GM19463 (cell line): ENCODE results near the gene ADCY5.

Experiments used
- ATAC-seq: cut with Tn5 transposase; IDR thresholded peaks from one replicate; pipeline ENCODE4 v1.9.1; 2021; ENCODE audit warnings: mild to moderate bottlenecking, moderate library complexity; ENCODE audit not compliant: unreplicated experiment

Gene ADCY5

GRCh38 chr3:123312331-123313265 is 136.3 kb downstream of the ADCY5 start:
- ATAC-seq: no peak

DNA sequence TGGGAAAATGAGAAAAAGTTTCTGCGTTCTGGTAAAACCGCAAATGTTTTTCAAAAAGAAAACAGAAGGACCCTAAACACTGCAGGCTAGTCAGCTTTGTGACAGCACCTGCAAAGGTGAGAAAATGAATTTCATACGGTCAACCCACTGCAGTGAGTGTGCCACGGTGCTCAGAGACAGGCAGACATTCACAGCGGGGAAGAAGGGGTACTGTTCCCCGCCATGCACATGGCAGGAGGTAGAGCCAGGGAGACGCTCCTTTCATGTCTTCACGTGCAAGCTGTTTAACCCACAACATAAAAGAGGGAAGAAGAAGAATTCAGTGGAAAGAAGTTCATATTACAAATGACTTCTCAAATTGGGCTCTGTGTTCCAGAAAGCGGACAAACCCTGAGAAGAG is 137.7 kb downstream of the ADCY5 start:
- ATAC-seq: no peak

DNA sequence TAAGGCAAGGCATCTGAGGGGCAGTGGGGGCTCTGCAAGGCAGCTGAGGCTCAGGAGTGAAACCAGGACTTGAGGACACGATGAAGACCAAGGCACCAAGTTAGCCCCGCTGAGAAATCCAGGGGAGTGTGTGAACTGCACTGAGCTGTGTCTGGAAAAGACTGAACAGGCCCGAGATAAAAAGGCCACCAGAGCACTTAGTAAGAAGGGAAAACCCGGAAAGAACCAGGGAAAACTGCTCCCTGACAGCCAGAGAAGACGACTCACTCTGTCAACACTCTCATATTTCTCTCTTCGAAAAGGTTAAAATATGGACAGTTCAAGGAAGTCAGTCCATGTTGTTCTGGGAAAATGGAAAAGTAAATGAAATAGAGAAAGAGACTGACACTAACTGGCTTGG is 138.1 kb downstream of the ADCY5 start:
- ATAC-seq: no peak

DNA sequence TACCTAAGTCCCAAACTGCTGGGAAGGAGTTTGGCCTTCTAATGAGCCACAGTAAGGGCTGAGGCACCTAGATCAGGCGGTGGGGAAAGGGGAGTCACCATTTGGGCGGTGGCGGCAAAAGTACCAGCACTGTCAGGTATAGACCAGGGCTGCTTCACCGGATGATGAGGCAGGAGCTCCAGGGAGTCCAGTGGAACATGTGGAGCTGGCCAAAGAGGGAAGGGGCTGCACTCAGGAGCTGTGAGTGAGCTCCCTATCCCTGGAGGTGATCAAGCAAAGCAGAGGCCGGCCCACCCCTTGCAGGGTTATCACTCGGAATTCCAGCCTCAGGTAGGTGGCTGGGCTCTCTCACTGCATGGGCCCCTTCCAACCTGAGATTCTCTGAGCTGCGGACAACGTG is 138.7 kb downstream of the ADCY5 start:
- no peak for ATAC-seq

DNA sequence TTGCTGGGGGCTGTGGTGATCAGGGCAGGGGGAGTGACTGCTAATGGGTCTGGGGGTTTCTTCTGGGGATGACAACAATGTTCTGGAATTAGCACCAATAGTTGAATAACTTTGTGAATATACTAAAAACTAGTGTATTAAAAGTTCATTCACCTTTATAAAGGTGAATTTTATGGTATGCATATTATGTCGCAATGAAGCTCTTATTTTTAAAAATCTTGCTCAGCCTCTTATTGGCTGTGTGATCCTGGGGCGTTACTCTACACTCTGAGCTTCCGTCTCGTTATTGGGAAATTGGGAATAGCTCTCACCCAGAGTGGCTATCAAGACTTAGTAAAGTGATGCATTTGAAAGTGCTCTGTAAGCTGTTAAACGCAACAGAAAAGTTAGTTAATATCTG is 141.8 kb downstream of the ADCY5 start:
- ATAC-seq: no peak

DNA sequence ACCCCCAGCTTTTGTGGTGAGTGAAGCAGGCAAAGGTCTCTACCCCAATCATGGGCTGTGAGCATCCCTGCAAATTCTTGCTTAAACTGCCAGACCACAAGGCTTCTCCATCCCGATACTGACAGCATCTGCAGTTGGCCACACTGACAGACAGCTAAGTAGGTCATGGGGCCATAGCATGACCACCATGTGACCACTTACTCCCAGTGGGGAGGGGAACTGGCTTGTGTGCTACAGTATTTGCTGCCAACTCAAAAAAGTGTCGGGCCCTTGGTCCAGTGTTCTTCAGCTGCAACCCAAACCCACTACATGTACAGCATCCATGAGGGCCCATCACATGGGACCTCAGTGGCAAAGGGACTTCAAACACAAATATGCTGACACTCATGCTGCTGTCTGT is 143.7 kb downstream of the ADCY5 start:
- ATAC-seq: no peak

GRCh38 chr3:123303976-123304560 is 144.8 kb downstream of the ADCY5 start:
- ATAC-seq: no peak

GRCh38 chr3:123302961-123303360 is 145.9 kb downstream of the ADCY5 start:
- no peak for ATAC-seq

- ATAC-seq: no peak
These were observed 147.3 kb downstream of the ADCY5 start for GRCh38 chr3:123301331-123302184.

DNA sequence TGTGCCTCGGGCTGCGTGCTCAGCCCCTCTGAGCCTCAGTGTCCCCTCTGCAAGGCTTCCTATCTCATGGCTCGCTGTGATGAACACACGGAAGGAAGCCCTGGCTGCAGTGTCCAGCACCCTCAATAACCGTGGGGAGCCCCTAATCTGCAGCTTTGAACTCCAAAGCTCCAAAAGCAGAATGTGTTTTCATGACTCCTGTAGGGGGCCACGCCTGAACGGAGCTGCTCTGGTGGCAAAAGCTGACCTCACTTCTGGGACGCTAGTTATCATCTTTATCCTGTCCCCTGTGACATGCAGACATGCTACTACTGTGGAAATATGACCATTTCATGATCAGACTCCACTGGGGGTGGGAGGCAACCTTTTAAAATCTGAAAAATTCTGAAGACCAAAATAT is 148.3 kb downstream of the ADCY5 start:
- ATAC-seq: no peak

- ATAC-seq: no peak
These were observed 148.8 kb downstream of the ADCY5 start for GRCh38 chr3:123300056-123300455.

- ATAC-seq: no peak
These were observed 149.3 kb downstream of the ADCY5 start for GRCh38 chr3:123299581-123299980.

- ATAC-seq: no peak
These were observed 150.0 kb downstream of the ADCY5 start for GRCh38 chr3:123298903-123299302.

- ATAC-seq: no peak
These were observed 151.3 kb downstream of the ADCY5 start for GRCh38 chr3:123297627-123297899.

DNA sequence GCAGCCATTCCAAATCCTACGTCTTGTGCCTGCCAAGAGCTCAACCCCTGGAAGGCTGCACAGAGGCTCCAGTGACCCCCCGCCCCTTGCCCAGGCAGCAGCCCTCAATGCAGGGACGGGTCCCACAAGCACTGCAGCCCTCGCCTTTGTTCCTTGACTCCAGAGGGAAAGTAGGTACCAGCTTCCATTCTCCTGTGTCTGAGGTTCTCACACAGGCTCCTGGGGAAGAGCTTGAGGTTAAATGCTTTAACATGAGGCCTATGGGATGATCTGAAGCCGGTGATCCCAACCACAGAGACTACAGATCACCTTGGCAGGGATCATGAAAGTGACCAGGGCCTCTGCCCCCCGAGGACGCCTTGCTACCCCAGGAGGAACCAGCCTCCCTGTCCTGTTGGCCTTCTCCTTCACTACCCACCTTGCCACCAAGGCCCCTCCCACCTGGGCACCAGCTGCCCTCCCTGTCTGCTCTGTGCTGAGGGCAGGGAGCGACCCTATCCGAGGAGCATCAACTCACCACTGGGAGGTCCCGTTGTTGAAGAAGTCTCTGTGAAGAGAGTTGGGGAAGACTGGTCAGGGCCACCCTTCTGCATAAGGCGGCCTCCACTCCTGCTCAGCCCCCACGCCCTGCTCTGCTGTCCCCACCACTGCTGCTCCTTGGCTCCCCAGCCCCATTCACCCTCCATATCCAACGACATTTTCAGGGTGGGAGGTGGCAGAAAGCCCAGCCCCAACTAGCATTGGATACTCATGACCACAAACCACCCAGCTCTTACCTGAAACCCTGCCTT is 151.9 kb downstream of the ADCY5 start:
- ATAC-seq: no peak

GRCh38 chr3:123296261-123296660 is 152.6 kb downstream of the ADCY5 start:
- ATAC-seq: no peak

DNA sequence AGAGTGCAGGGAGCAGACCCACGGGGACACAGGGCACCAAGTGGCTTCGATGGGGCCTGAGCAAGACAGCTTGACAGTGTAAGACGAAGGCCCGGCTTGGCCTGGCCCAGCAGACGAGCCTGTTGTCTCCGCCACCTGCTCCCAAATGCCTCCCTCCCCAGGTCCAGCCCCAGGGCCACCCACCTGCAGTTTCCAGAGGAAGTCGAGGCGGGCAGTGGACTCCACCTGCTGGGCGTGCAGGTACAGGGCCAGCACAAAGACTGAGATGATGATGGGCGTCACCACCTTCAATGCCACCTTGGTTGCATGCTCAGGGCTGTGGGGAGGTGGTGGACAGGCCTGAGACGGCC is 153.0 kb downstream of the ADCY5 start:
- ATAC-seq: no peak

- no peak for ATAC-seq
These were observed 153.6 kb downstream of the ADCY5 start for GRCh38 chr3:123295171-123295900.

GRCh38 chr3:123294296-123294938 is 154.5 kb downstream of the ADCY5 start:
- ATAC-seq: no peak
